GM12865 (cell line): Measurements from ENCODE around the gene KCNIP4.

Experiments
- DNase-seq: peaks from one replicate; pipeline ENCODE4 v3.0.0; 2010; ENCODE audit warnings: low read depth
- H3K4me3 ChIP-seq: 2 replicates; pipeline ENCODE4 v1.5.1; 2011; ENCODE audit warnings: mild to moderate bottlenecking, low read depth, low read length, control low read depth
- TF ChIP-seq, protein P1 (sequence below): IDR thresholded peaks from 2 replicates; pipeline ENCODE4 v1.5.1; 2011; ENCODE audit warnings: low read length, control low read depth, low read depth, inconsistent platforms; ENCODE audit not compliant: insufficient read depth; ENCODE audit errors: missing control alignments

KCNIP4 gene

DNA sequence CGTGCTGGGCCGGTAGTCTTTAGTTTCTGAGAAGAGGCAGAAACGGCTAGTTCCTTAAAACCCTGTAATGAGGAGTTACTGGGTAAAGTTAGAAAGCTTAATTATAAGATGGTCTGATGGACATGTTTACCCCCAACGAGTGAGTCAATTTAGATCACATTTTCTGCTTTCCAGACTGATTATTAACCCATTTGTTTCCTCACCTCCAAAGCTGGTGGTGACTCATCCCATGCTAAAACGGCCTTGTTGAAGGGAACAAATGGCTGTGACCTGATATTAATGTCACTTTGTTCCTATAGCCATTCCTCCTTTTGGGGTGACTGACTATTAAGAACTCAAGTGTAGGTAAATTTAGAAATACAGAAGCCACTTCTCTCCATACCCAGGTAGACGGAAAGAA is 232.0 kb downstream of the KCNIP4 start:
- no peak overlapping the region for H3K4me3 ChIP-seq
- TF ChIP-seq, protein P1, sequence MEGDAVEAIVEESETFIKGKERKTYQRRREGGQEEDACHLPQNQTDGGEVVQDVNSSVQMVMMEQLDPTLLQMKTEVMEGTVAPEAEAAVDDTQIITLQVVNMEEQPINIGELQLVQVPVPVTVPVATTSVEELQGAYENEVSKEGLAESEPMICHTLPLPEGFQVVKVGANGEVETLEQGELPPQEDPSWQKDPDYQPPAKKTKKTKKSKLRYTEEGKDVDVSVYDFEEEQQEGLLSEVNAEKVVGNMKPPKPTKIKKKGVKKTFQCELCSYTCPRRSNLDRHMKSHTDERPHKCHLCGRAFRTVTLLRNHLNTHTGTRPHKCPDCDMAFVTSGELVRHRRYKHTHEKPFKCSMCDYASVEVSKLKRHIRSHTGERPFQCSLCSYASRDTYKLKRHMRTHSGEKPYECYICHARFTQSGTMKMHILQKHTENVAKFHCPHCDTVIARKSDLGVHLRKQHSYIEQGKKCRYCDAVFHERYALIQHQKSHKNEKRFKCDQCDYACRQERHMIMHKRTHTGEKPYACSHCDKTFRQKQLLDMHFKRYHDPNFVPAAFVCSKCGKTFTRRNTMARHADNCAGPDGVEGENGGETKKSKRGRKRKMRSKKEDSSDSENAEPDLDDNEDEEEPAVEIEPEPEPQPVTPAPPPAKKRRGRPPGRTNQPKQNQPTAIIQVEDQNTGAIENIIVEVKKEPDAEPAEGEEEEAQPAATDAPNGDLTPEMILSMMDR, result no peak
- DNase-seq, result no peak

DNA sequence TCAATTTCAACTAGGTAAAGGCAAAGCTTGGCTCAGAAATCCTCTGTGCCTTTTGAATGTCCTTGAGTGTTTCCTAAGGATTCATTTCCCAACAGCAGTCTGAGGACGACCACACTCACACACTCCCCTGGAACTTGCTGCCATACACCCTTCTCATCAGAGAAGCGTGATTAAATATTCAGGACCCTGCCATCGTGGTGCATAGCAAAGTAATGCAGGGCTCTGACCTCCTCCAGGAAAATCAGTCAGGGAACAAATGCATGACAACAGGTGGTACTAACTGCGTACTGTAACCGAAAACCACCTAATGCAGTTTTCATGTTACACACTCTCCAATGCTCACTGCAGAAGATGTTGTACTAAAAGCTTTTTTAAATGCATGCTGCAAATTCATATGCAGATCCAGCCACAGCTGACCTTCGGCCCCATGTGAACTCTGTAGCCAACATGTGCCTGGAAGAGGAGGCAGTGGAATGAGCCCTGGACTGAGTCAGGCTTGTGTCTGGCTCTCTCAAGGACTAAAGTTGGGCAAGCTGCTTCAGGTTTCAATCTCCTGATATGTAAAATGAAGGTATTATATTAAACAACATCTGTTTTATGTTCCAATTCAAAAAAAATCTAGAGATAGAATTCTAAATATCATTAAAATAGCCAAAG is 238.3 kb downstream of the KCNIP4 start:
- no peak overlapping the region for H3K4me3 ChIP-seq
- TF ChIP-seq, protein P1, result no peak
- no peak for DNase-seq

DNA sequence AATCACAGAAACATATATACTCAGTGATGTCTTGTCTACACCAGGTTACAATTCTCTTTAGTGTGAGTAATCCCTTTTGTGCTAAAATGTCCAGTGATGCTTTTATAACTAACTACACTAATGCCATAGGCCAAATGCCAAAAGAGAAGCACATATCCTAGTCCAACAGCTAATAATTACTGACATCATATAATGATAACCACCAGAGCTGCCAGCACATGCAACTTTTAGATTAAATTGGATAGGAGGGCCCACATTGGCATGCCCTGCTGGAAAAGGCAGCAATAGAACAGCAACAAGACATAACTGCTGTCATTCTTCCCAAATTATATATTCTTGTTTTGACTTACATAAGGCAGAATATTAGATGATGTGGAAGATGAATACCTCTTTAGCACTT is 238.8 kb downstream of the KCNIP4 start:
- H3K4me3 ChIP-seq, result no peak overlapping the region
- TF ChIP-seq, protein P1, result no peak
- DNase-seq, result no peak

DNA sequence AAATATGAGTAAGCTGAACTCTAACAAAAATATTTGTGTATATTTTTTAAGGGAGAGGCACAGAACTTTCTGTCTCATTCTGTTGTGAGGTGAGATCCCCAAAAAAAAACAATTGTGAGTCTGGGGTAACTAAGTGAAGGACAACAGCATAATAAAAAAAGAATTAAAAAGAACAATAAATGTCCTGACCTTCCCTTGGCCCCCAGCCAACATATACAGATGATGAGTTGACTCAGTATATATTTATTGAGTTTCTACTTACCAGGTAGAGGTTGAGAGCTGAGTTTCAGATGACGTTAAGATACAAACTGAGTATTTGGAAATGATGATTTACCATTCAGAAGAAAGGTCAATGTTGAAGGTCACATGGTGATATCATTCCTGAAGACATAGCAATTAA is 239.5 kb downstream of the KCNIP4 start:
- TF ChIP-seq, protein P1, result no peak
- no peak overlapping the region for H3K4me3 ChIP-seq
- no peak for DNase-seq

DNA sequence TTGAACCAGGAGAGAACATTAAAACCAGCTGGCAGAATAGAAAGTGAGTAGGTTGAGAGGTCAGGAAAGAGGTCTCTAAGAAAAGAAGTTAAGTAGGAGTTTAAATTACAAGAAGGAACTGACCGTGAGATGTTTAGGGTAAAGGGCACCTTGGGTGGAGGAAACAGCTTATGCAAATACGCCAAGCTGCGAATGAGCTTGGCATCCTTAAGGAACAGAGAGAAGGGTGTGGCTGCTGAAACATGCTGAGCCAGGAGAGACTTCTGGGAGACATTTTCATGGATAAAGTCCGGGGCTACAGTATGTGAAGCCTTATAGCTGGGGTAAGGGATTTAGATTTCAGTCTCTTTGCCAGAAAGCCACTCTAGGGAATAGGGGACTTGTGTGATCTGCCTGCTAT is 249.1 kb downstream of the KCNIP4 start:
- TF ChIP-seq, protein P1, result no peak
- no peak for DNase-seq
- H3K4me3 ChIP-seq, result no peak overlapping the region

DNA sequence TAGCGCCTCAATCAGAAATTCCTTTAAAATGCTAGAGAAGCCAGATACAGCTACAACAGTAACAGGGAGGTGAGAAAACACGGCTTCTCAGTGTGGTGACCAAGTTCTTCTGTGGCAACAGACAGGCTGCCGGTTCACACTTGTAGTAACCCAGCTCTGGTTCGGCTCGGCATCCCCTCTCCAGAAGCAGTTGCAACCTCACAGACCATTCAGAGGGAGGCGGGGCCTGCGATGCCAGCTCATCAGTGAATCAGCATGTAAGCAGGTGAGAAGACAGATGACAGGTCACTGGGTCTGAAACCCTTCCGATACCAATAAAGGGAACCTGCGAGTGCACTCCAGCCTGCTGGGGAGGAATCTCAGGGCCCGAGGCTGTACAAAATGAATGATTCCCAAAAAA is 251.0 kb downstream of the KCNIP4 start:
- H3K4me3 ChIP-seq, result no peak overlapping the region
- TF ChIP-seq, protein P1, result no peak
- peak; percentile 1 for DNase-seq

DNA sequence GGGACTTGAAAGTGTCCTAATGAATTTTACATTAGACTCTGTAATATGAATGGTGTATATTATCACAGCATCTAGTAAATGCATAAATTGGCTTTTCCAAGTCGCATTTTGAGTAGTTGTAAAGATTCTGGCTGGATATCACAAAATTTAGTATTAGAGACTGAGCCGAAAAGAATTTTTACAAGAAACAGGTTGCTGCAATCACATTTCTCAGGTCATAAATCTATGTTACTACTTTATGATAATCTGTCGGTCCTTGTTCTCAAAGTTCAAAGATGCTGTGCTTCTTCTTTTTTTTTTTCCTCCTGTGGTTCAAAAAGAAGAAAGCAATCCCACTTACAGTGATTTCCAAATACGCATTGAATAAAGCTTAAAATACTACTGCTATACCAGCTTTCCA is 253.4 kb downstream of the KCNIP4 start:
- TF ChIP-seq, protein P1, result no peak
- no peak overlapping the region for H3K4me3 ChIP-seq
- DNase-seq, result no peak
